Measurements from ENCODE around the gene CTCFL. TPM values are rescaled to one million over a fixed set of nuclear protein-coding genes. Genes with fewer than 3 reads are reported as not detected.

The CTCFL gene
- polyA plus RNA-seq, 1 donor from 2014 or later: not detected

GRCh38 chr20:57536120-57536708, 11.3 kb upstream of the CTCFL start:
- no peaks in the 10 kb centered on the region for H3K27me3 ChIP-seq (ENCODE audit: insufficient read depth, low read depth, low read length)
- H3K79me2 ChIP-seq (replicated peaks; ENCODE audit: insufficient read depth, low read length): no peaks in the 10 kb centered on the region
- no peak overlapping the region for H3K4me3 ChIP-seq (ENCODE audit: low read length)
- H3K27ac ChIP-seq (ENCODE audit: low read length): no peak overlapping the region
- TF ChIP-seq, protein P1, sequence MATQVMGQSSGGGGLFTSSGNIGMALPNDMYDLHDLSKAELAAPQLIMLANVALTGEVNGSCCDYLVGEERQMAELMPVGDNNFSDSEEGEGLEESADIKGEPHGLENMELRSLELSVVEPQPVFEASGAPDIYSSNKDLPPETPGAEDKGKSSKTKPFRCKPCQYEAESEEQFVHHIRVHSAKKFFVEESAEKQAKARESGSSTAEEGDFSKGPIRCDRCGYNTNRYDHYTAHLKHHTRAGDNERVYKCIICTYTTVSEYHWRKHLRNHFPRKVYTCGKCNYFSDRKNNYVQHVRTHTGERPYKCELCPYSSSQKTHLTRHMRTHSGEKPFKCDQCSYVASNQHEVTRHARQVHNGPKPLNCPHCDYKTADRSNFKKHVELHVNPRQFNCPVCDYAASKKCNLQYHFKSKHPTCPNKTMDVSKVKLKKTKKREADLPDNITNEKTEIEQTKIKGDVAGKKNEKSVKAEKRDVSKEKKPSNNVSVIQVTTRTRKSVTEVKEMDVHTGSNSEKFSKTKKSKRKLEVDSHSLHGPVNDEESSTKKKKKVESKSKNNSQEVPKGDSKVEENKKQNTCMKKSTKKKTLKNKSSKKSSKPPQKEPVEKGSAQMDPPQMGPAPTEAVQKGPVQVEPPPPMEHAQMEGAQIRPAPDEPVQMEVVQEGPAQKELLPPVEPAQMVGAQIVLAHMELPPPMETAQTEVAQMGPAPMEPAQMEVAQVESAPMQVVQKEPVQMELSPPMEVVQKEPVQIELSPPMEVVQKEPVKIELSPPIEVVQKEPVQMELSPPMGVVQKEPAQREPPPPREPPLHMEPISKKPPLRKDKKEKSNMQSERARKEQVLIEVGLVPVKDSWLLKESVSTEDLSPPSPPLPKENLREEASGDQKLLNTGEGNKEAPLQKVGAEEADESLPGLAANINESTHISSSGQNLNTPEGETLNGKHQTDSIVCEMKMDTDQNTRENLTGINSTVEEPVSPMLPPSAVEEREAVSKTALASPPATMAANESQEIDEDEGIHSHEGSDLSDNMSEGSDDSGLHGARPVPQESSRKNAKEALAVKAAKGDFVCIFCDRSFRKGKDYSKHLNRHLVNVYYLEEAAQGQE (IDR thresholded peaks at IDR 0.05; ENCODE audit: borderline replicate concordance): no peak
- TF ChIP-seq CTCF (IDR thresholded peaks at IDR 0.05; ENCODE audit: poor library complexity, severe bottlenecking): no peak
- TF ChIP-seq EZH2 (IDR thresholded peaks at IDR 0.05; ENCODE audit: borderline replicate concordance, insufficient read depth, low read length, poor library complexity, severe bottlenecking): no peak
- TF ChIP-seq MXI1 (conservative IDR thresholded peaks at IDR 0.05; ENCODE audit: poor library complexity, severe bottlenecking): no peak
- no peak for TF ChIP-seq TAF1 (IDR thresholded peaks at IDR 0.05; ENCODE audit: low read depth)
- TF ChIP-seq SMC3 (conservative IDR thresholded peaks at IDR 0.05; ENCODE audit: poor library complexity): no peak
- TF ChIP-seq POLR2AphosphoS5 (IDR thresholded peaks at IDR 0.05): no peak
- no peak for TF ChIP-seq RAD21 (conservative IDR thresholded peaks at IDR 0.05)
- TF ChIP-seq EP300 (conservative IDR thresholded peaks at IDR 0.05; ENCODE audit: poor library complexity, severe bottlenecking): no peak
- no peak overlapping the region for H2AFZ ChIP-seq (ENCODE audit: low read depth, low read length)
- no peaks in the 10 kb centered on the region for H4K20me1 ChIP-seq (ENCODE audit: insufficient read depth)
- no peaks in the 10 kb centered on the region for H3K9me2 ChIP-seq (ENCODE audit: insufficient read depth, low read length)
- no peaks in the 10 kb centered on the region for H3K36me3 ChIP-seq (ENCODE audit: insufficient read depth, low read length)
- H3K9ac ChIP-seq (ENCODE audit: low read length): no peak overlapping the region
- no peaks in the 10 kb centered on the region for H3K9me3 ChIP-seq (ENCODE audit: low read length)
- H3K4me2 ChIP-seq (ENCODE audit: low read length): no peak overlapping the region
- H3F3A ChIP-seq (ENCODE audit: insufficient read depth, low read length, poor library complexity, severe bottlenecking): no peaks in the 10 kb centered on the region

- H4K20me1 ChIP-seq (ENCODE audit: insufficient read depth): no peaks in the 10 kb centered on the region
- no peaks in the 10 kb centered on the region for H3K79me2 ChIP-seq (replicated peaks; ENCODE audit: insufficient read depth, low read length)
- TF ChIP-seq EZH2 (IDR thresholded peaks at IDR 0.05; ENCODE audit: borderline replicate concordance, insufficient read depth, low read length, poor library complexity, severe bottlenecking): no peak
- TF ChIP-seq, protein P1 (IDR thresholded peaks at IDR 0.05; ENCODE audit: borderline replicate concordance): no peak
- TF ChIP-seq POLR2AphosphoS5 (IDR thresholded peaks at IDR 0.05): no peak
- TF ChIP-seq EP300 (conservative IDR thresholded peaks at IDR 0.05; ENCODE audit: poor library complexity, severe bottlenecking): no peak
- TF ChIP-seq MXI1 (conservative IDR thresholded peaks at IDR 0.05; ENCODE audit: poor library complexity, severe bottlenecking): no peak
- TF ChIP-seq SMC3 (conservative IDR thresholded peaks at IDR 0.05; ENCODE audit: poor library complexity): no peak
- no peak for TF ChIP-seq CTCF (IDR thresholded peaks at IDR 0.05; ENCODE audit: poor library complexity, severe bottlenecking)
- TF ChIP-seq RAD21 (conservative IDR thresholded peaks at IDR 0.05): no peak
- no peak for TF ChIP-seq TAF1 (IDR thresholded peaks at IDR 0.05; ENCODE audit: low read depth)
- no peaks in the 10 kb centered on the region for H3K9me3 ChIP-seq (ENCODE audit: low read length)
- no peak overlapping the region for H3K4me3 ChIP-seq (ENCODE audit: low read length)
- H3K36me3 ChIP-seq (ENCODE audit: insufficient read depth, low read length): no peaks in the 10 kb centered on the region
- H3K27me3 ChIP-seq (ENCODE audit: insufficient read depth, low read depth, low read length): no peaks in the 10 kb centered on the region
- H3K9me2 ChIP-seq (ENCODE audit: insufficient read depth, low read length): no peaks in the 10 kb centered on the region
- H3K9ac ChIP-seq (ENCODE audit: low read length): no peak overlapping the region
- H3K27ac ChIP-seq (ENCODE audit: low read length): no peak overlapping the region
- no peak overlapping the region for H3K4me2 ChIP-seq (ENCODE audit: low read length)
- no peak overlapping the region for H2AFZ ChIP-seq (ENCODE audit: low read depth, low read length)
- H3F3A ChIP-seq (ENCODE audit: insufficient read depth, low read length, poor library complexity, severe bottlenecking): no peaks in the 10 kb centered on the region
These were observed 10.4 kb upstream of the CTCFL start for GRCh38 chr20:57535297-57535696.

Measured in neural cell (in vitro differentiated cells).